Stimulated activated CD8-positive, alpha-beta memory T cell treated with anti-CD3 and anti-CD28 coated beads, Interleukin-4, amount 100 ng/mL, for 48 hours (primary cell): ENCODE data around the gene ADD1.

Experiments
- DNase-seq: peaks from one replicate; pipeline ENCODE4 v3.0.0-alpha.2; 2020

The ADD1 gene

GRCh38 chr4:2936773-2937145 lies 93.1 kb downstream of the ADD1 start:
- DNase-seq, result peak; percentile 81

DNA sequence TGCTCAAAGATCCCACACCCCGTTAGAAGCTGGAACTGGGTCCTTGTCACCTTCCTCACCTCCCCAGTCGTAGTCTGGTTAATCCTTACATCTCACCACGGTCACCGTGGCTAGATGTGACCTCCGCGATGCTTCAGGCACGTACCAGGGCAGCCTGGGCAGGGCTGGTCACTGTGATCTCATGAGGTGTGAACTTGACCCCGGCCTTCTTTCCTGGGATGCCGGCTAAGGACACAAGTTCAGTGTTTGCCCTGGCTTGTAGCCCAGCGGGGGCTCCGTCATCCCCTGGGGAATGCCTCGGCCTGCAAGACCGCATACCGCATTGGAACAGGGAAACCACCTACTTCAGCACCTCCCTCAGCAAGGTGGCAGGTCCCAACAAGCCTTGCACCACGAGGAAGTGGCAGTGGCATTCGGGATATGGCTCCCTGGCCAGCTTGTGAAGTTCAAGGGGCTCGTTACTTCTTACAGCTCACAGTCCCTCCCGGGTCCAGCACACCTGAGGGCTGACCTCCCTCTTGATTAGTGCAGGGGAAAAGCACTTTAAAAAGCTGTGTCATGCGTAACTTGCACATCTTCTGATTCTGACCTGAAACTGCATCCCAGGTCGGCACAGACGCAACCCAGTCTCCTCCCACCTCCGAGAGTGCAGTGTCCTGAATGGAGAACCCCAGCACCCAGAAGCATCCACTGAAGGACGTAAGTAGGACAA lies 93.7 kb downstream of the ADD1 start:
- peak; percentile 53 for DNase-seq

GRCh38 chr4:2937986-2938385 lies 94.3 kb downstream of the ADD1 start:
- peak; percentile 18 for DNase-seq

DNA sequence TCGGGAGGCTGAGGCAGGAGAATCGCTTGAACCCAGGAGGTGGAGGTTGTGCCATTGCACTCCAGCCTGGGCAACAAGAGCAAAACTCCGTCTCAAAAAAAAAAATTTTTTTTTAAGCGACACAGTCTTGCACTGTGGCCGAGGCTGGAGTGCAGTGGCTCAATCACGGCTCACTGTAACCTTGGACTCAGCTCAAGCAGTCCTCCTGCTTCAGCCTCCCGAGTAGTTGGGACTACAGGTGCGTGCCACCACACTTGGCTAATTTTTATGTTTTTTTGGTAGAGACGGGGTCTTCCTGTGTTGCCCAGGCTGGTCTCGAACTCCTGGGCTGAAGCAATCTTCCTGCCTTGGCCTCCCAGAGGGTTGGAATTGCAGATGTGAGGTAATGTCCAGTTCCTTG lies 94.8 kb downstream of the ADD1 start:
- DNase-seq, result peak; percentile 24

DNA sequence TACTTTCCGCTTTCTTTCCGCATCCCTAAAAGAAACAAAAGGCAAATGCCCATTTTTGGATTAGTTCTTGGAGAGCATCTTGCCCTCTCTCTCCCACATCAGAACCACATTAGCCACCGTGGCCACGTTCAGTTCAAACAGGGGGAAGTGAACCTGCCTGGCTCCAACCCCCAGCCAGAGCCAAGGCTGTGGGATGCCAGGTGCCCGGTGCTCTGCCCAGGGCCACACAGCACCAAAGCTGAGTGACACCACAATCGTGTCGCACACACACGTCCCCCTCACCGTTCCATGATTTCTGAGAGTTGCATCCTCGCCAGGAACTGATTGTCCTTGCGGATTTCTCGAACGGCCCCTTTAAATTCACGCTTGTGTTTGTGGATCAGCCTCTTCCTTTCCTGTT lies 95.3 kb downstream of the ADD1 start:
- DNase-seq, result peak; percentile 28

DNA sequence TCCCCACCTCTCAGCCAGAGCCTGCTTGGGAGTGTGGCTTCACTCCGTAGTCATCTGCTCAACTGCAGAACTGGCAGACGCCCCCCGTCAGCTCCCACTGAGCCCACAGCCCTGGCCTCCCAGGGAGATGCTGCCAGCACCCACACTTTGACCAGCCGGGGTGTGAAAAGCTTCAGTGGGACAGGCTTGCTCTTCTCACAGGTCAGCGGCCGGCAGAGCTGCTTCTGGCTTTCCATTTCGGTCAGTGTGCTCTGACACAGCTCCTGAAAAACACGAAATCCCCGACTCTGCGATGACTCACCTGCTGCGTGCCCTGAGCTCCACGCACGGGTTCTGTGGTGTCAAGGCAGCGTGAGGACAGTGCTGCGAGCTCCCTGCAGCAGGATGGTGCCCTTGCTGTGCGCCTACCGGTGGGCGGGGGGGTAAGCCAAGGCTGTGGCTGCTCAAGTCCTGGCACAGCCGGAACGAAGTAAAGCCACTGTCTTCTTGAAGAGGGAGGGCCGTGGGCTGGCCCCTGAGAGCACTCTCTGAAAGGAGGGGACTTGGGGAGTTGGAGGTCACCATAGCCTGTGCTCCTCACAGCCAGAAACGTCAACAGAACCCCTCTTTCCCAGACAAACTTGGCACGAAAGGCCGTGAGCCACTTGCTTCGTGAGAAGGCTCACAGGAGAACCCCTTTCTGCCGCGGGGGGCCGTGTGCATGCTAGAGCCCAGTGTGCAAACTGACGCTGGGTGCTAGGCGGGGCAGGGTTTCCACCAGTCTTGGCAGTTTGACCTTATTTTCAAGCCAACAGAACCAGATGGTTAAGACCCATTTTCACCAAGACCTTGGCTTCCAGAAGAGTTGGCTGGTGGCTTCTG lies 96.0 kb downstream of the ADD1 start:
- DNase-seq, result no peak

DNA sequence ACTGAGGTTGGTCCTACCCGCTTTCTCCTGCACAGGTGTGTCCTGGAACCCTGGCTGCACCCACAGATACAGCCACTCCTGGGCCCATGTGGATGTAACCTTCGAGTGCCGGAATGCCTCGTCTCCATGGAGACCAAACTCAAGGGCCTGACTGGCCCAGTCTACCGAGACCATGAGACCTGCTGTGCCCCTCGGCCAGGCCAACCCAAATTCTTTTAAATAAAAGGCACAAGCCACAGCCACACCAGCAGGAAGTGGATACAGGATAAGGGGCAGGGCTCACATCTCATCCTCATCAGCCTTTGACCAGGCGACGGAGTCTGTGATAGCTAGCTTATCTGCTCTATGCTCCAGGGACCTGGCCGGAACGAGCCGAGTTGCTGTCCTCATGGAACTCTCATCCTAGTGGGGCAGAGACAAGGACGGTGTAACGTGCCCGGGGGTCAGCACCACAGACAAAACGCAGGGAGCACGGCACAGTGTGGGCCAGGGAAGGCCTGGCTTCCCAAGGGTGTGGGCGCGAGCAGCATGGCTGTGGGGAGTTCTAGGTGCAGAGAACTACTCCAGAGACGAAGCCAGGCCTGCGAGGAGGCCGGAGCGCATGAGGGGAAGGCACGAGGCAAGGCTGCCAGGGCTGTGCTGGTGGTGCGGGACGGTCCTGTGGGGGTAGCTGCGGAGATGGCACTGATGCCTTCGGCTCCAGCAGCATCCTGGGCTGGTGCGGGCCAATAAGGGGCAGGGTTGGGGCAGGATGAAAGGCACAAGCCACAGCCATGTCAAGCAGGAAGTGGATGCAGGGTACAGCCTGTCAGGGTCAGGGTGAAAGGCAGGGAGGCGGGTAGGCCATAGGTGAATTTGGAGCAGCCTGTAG lies 96.9 kb downstream of the ADD1 start:
- peak; percentile 28 for DNase-seq

DNA sequence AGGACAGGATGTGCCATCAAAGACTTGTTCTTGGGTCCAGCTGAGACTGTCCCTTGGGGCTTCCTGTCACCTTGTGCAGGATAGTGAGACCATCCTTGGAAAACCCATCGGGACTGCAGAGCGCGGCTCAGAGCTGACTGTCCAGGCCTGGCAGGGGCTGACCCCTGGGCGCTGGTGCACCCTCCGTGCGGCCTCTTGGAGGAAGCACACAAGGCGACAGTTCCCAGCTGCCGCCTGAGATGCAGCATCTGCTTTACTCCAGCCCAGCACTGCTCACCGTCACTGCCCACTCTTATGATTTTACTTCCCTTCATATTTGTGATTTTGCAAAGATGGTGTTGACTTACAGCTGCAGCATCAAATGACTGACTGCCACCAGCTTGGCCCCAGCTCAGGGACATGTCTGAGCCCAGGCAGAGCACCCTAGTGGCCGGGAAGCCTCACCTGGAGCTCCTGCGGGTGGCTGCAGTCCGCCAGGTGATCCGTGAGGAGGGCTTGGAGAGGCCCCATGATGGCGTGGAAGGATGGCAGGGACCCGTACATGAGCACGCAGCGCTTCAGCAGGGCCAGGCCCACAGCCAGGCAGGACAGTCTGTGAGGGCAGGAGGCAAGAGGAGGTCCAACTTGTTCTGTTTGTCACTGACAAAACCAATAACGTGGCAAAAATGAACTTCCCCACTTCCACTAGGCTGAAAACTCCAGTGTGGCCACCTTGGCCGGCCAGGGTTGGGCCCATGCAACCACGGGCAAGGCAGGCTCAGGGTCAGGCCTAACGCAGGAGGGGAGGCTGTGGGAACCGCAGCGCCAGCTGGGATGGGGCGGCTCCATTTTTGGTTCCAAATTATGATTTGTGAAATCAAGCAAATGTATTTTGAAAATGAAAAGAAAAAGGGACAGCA lies 97.7 kb downstream of the ADD1 start:
- no peak for DNase-seq

GRCh38 chr4:2942037-2942531 lies 98.4 kb downstream of the ADD1 start:
- DNase-seq, result no peak

DNA sequence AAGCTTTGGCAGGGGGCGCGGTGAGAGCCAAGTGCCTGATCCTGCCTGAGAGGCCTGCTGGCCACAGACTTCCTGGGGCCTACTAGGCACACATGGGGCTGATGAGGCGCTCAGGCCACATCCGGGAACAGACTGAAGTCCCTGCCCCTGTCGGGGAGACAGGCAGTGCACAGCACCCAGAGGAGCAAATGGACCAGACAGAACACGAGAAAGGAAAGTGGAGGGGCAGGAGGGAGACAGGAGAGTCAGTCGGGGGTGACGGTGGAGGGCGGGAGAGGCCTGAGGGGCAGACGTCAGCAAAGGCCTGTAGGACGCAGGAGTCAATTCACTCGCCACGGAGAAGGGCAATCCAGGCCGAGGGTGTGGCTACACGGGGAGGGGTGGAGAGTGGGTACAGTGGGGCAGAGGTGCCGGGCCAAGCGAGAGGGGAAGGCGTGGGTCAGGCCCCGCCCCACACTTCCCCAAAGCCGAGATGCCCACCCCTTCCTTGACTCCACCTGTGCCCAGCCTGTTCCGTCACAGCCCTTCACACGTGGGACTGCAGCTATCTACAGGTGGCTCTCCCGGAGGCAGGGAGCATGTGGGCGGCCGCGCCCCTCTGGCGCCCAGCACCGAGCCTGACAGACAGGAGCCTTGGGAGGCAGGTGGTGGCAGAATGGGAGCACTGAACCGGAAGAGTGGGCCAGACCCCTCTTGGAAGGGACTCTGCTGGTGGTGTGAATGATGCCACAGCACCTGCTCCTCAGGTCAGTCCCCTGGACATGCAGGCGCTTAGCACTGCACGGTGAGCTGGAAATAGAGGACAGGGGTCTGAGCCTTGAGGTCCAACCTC lies 99.1 kb downstream of the ADD1 start:
- no peak for DNase-seq

DNA sequence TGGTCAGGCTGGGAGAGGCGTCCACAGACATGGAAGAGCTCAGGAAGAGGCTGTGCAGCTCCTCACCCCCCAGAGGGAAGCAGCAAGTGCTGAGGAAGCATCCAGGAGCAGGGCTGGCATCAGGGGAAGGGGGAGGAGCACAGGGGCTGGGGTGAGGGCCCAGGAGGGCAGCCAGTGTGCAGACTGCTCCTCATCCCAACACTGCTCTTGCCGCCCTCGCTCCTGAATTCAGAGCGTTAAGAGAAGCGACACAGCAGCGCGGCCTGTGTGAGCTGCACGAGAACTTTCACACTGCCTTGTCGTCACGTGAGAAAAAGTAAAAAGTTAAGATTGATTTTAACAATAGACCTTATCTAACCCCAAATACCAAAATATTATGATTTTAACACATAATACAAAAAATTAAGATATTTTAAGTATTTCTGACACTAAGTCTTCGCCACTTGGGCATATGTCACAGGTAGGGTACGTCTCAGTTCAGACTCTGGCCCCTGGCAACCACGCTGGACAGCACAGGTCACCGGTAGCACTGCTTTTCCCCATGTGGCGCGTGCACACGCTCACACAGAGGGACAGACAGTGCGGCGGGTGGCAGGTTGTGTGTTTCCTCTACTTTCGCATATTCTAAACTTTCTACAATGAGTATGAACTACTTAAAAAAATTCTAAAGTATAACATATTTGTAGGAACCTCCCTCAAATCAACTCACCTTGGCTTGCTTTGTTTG lies 99.9 kb downstream of the ADD1 start:
- DNase-seq, result peak; percentile 21

GRCh38 chr4:2944091-2944482 lies 100.4 kb downstream of the ADD1 start:
- DNase-seq, result peak; percentile 35

DNA sequence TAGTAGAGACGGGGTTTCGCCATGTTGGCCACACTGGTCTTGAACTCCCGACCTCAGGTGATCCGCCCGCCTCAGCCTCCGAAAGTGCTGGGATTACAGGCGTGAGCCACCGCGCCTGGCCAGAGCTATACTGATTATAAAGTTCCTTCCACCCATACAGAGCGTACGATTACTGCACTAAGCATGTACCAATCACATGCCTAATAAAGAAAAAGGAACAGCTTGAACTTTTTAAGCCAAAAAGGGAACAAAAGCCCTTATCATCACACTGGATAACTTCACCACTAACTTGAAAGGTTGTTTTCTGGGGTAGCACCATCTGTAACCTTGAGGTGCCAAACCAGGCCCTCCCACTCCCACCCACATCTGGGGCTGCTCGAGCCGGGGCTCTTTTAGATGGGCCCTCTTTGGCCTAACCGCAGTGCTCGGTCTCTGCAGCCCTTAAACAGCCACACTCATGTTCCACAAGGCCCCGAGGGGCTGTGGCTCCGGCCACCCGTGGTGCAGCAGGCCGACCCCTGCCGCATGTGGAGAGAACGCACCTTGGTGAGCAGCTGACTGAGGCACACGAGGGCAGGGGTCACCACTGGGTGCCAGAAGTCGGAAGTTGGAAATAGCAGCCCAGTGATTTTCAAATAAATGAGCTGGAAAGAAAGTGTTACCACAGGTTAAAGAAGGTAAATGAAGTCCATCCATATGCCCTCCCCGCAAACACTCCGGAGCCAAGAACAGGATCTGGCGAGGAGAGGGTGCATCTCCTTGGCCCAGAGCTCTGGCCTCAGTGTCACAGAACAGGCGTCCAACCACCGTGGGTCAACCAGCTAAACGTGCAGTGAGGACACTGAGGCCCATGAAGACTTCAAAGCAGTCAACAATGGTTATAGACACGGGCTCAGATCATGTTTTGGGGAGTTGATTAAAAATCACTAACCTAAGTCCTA lies 101.2 kb downstream of the ADD1 start:
- DNase-seq, result peak; percentile 20

GRCh38 chr4:2945619-2946604 lies 102.3 kb downstream of the ADD1 start:
- DNase-seq, result peak; percentile 18

DNA sequence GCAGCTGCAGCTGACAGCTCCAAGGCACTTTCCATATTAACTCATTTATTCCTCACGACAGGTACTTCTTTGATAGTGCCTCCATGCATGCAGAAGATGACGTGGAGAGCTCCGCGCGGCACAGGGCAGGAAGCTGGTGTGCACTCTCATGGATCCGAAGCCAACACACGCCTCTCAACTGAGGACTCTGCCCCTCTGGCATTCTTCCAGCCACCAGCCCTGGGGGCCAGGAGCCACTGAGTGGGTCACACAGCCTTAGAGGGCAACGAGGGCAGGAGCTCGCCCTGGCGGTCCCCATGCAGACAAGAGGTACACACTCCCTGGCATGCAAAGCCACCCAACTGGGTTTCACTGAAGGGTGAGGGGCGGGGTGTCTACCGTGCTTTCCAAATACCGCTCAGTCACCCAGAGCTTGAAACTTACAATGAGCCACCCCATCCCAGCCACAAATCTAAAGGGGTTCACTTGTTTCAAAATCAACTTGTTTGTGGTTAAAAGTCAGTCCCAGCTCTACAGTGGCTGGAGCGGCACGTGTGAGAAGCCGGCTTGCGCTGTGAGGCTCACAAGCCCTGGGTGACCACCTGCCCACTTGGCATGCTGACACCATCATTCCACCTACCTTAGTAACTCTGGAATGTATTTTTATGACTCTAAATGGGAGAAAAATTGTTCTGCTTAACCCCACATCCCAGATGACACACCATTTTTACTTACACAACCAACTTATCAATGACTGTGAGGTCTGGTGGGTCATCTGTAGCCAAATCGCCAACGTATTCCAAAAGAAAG lies 103.4 kb downstream of the ADD1 start:
- peak; percentile 23 for DNase-seq

DNA sequence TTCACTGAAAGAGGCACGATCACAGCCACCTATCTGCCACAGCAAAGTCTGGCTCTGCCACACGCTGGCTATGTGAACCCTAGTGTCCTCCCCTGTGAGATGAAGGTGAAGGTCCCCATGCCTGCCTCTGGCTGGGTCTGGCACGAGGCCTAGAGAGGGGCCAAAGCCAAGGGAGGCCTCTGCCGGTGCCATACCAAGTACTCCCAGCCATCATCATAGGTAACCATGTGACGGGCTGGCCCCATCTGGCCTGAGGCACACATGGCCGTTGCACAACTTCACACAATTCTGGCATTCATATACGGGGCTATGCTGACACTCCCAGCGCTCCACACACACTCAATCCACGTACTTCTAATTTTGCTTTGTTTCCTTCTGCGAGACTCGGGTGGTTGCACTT lies 104.3 kb downstream of the ADD1 start:
- peak; percentile 20 for DNase-seq
